Chondrocyte (in vitro differentiated cells): ENCODE results near the gene TRAF6. TPM values are rescaled to one million over a fixed set of nuclear protein-coding genes. Genes with fewer than 3 reads are reported as not detected.

Source experiments
- DNase-seq: peaks from one replicate; pipeline ENCODE4 v3.0.0; 2021; ENCODE audit warnings: mixed read lengths, low spot score
- H3K27ac Mint-ChIP-seq: one replicate; pipeline ENCODE4 v1.8.0; 2021; ENCODE audit warnings: mild to moderate bottlenecking, moderate library complexity, mixed read lengths; ENCODE audit not compliant: unreplicated experiment
- H3K27me3 Mint-ChIP-seq: 2 replicates; pipeline ENCODE4 v1.8.0; 2021; ENCODE audit warnings: low read depth, mixed read lengths
- H3K36me3 Mint-ChIP-seq: 2 replicates; pipeline ENCODE4 v1.8.0; 2021; ENCODE audit warnings: low read depth, mixed read lengths
- H3K4me1 Mint-ChIP-seq: 2 replicates; pipeline ENCODE4 v1.8.0; 2021; ENCODE audit warnings: low read depth, mild to moderate bottlenecking, mixed read lengths
- H3K4me3 Mint-ChIP-seq: one replicate; pipeline ENCODE4 v1.8.0; 2021; ENCODE audit warnings: mild to moderate bottlenecking, moderate library complexity, mixed read lengths; ENCODE audit not compliant: unreplicated experiment
- H3K9me3 Mint-ChIP-seq: 2 replicates; pipeline ENCODE4 v1.8.0; 2021; ENCODE audit warnings: low read depth, mixed read lengths
- total RNA-seq: library from RNA; stranded (reverse); gene quantifications from 3 replicates; pipeline ENCODE4 v1.2.1, GENCODE V29; 2021
- TF ChIP-seq, protein P1 (sequence below): fragments of 200-600 bp; sonication (generic); IDR thresholded peaks from 2 replicates; pipeline ENCODE4 v1.5.0; 2021; ENCODE audit warnings: antibody characterized with exemption, mild to moderate bottlenecking, moderate library complexity

Gene TRAF6
- total RNA-seq, 1 donor from 2014 or later: 15.2 TPM

DNA sequence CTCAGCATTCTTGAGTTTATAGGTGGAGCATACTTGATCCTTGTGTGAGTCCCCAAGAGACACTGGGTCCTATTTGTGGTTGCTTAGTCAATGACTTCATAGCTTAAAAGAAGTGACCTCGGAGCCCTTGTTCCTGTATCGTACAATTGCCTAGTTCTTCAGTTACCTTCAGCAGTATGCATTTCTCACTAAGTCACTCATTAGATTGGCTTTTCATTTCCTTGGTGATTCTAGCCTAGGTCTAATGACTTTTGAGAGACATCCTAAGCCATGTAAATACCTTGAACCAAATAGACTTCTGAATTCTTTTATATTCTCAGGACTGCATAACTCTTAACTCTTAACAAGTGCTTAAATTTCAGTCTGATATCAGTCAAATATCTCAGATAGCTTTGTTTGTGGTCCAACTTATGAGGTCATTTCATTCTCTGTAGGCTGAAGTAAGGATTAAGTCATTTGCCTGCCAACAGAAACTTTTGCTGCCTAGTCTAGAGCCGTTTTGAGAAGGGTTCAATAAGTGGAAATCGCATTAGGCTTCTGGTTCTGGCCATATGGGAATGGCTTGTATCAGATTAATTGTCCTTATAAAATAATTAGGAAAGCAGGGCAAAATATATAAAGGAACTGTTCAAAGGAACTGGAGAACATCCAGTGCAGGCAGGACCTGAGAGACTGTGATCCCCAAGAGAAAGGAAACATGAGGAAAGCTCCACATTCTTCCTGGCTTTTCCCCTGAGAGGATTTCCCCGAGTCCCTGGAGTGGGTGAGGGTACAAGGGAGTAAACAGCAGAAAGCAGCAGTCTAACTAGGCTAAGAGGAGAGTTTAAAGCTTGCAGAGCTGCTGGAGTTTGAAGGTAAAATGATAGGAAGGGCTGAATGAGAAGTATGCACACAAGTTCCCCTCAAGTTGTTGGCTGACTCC is 39.9 kb downstream of the TRAF6 start:
- Mint-ChIP-seq H3K27ac (peak overlapping the region; percentile 78), H3K36me3 (peaks cover 13% of the 10 kb centered on the region), H3K4me3 (no peak overlapping the region), H3K4me1 (peaks cover 40% of the 10 kb centered on the region), H3K27me3 (no peaks in the 10 kb centered on the region), H3K9me3 (peaks cover 2% of the 10 kb centered on the region)
- DNase-seq: no peak
- TF ChIP-seq, protein P1, sequence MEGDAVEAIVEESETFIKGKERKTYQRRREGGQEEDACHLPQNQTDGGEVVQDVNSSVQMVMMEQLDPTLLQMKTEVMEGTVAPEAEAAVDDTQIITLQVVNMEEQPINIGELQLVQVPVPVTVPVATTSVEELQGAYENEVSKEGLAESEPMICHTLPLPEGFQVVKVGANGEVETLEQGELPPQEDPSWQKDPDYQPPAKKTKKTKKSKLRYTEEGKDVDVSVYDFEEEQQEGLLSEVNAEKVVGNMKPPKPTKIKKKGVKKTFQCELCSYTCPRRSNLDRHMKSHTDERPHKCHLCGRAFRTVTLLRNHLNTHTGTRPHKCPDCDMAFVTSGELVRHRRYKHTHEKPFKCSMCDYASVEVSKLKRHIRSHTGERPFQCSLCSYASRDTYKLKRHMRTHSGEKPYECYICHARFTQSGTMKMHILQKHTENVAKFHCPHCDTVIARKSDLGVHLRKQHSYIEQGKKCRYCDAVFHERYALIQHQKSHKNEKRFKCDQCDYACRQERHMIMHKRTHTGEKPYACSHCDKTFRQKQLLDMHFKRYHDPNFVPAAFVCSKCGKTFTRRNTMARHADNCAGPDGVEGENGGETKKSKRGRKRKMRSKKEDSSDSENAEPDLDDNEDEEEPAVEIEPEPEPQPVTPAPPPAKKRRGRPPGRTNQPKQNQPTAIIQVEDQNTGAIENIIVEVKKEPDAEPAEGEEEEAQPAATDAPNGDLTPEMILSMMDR: no peak

GRCh38 chr11:36469063-36469462 is 41.0 kb downstream of the TRAF6 start:
- no peaks in the 10 kb centered on the region for H3K27me3 Mint-ChIP-seq
- peaks cover 2% of the 10 kb centered on the region for H3K9me3 Mint-ChIP-seq
- DNase-seq: no peak
- peak overlapping the region; percentile 78 for H3K27ac Mint-ChIP-seq
- no peak overlapping the region for H3K4me3 Mint-ChIP-seq
- H3K36me3 Mint-ChIP-seq: peaks cover 13% of the 10 kb centered on the region
- H3K4me1 Mint-ChIP-seq: peaks cover 51% of the 10 kb centered on the region
- TF ChIP-seq, protein P1: peak; percentile 70

- Mint-ChIP-seq H3K4me3 (no peak overlapping the region), H3K27ac (peak overlapping the region; percentile 8), H3K4me1 (peaks cover 62% of the 10 kb centered on the region), H3K9me3 (peaks cover 2% of the 10 kb centered on the region), H3K27me3 (no peaks in the 10 kb centered on the region), H3K36me3 (peaks cover 15% of the 10 kb centered on the region)
- DNase-seq: no peak
- TF ChIP-seq, protein P1: no peak
Observed at GRCh38 chr11:36467916-36468315, 42.2 kb downstream of the TRAF6 start.

DNA sequence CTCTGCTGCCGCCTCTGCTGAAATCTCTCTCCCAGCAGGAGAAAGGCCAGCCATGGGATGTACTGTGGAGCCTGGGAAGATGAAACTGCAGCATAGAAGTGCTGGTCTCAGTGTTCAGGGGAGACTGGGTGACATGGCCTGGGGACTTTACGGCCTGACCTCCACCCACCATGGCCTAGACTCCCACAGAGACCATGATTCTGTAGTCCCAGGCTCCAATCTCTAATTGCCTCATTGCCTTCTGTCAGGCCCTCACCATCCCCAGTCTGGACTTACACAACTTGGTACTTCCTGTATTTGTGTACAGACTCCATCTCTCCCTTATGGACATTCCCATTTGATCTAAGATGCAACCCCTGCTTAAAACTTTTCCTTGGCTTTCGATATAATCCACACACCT is 43.1 kb downstream of the TRAF6 start:
- Mint-ChIP-seq H3K4me3 (no peak overlapping the region), H3K27me3 (no peaks in the 10 kb centered on the region), H3K9me3 (peaks cover 2% of the 10 kb centered on the region), H3K27ac (peak overlapping the region; percentile 53), H3K36me3 (peaks cover 20% of the 10 kb centered on the region), H3K4me1 (peaks cover 65% of the 10 kb centered on the region)
- no peak for DNase-seq
- TF ChIP-seq, protein P1: no peak

DNA sequence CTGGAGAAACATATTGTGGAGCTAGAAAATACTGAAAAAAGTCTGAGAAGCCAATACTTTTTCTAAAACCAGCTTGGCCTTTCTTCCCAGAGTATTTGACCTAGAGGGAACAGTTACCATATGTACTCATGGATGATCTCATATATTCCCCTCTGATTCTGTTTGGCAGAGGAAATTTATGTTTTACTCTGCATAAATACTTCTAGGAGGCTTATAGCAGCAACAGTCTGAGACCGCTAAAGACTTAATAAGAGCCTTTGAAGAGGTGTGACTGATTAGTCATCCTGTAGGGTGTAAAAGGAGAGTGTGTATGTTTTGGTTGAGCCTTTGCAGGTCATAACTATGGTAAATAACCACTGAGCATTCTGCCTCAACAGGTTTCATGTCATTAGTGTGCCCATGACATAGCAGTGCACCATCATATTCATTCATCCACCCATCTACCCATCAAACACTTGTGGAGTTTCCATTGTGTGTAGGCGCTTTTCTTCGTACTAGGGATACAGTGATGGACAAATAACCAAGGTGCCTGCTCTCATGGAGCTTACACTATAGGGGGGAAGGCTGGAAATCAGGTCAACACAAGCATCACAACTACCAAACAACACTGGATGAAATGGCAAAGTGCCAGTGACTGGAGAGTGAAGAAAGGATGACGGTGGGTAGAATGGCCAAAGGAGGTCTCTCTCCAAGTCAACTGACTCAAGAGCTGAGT is 44.5 kb downstream of the TRAF6 start:
- TF ChIP-seq, protein P1: no peak

More for the DNA sequence above, 44.5 kb downstream of the TRAF6 start:
- Mint-ChIP-seq H3K4me1 (peaks cover 63% of the 10 kb centered on the region), H3K27ac (peak overlapping the region; percentile 75), H3K27me3 (no peaks in the 10 kb centered on the region), H3K4me3 (no peak overlapping the region), H3K36me3 (peaks cover 23% of the 10 kb centered on the region), H3K9me3 (peaks cover 2% of the 10 kb centered on the region)
- DNase-seq: no peak
